Mucosa of descending colon (tissue), 3 donors: ENCODE results near the gene FGF18. TPM values are rescaled to one million over a fixed set of nuclear protein-coding genes. Genes with fewer than 3 reads are reported as not detected.

ENCODE experiments used
- ATAC-seq: fragments of 200-7000 bp; cut with Tn5 transposase; one replicate; pipeline ENCODE4 v1.9.1; 2020; ENCODE audit warnings: mild to moderate bottlenecking, moderate library complexity
- DNase-seq, 3 donors: peaks; one replicate each; pipeline ENCODE4 v3.0.0-alpha.2; 2020
- H3K36me3 ChIP-seq: fragments of 200-600 bp; one replicate; pipeline ENCODE4 v1.8.0; 2021; ENCODE audit warnings: low read depth, mild to moderate bottlenecking
- H3K4me1 ChIP-seq: fragments of 200-600 bp; one replicate; pipeline ENCODE4 v1.8.0; 2021; ENCODE audit warnings: low read depth, mild to moderate bottlenecking
- H3K4me3 ChIP-seq: fragments of 200-600 bp; one replicate; pipeline ENCODE4 v1.8.0; 2021; ENCODE audit warnings: mild to moderate bottlenecking
- H3K9me3 ChIP-seq: fragments of 200-600 bp; one replicate; pipeline ENCODE4 v1.8.0; 2021; ENCODE audit warnings: mild to moderate bottlenecking
- CTCF ChIP-seq: fragments of 200-600 bp; IDR thresholded peaks from one replicate; pipeline ENCODE4 v1.8.0; 2022; ENCODE audit warnings: antibody characterized with exemption, mild to moderate bottlenecking
- intact Hi-C, 2 donors: fragments of 100-400 bp; cut with DNase I in 1 of 2; cut with micrococcal nuclease in 1 of 2; formaldehyde crosslinking; loops; one replicate each; pipeline versions ENCODE4 v1.11.0 to v1.11.1; 2022; cut with DNase I, micrococcal nuclease
- microRNA-seq: library from miRNA; unstranded; fragments of <30 nt; microRNA quantifications from one replicate; pipeline ENCODE4, GENCODE V29; 2019
- total RNA-seq, 3 donors: library from RNA; stranded (reverse); fragmentation: NEBNext Ultra II Directional in 2 of 3; extraction: Animal tissue kit (Norgen Biotek cat#: 25700) in 2 of 3; gene quantifications; one replicate each; pipeline versions ENCODE4 v1.2.1 to v1.2.4, GENCODE V29; 2021 to 2023
- donor health status: DM: no; HTN: no; CAD: no; lungs with moderate emphysema.
- donor health status: DM: no; HTN: no; CAD: no.
- donor health status: DM: no; HTN: yes; CAD: no.

Gene FGF18
- total RNA-seq, 3 donors from 2014 or later: 0.16 to 0.63 TPM; not detected in 1

GRCh38 chr5:171506951-171507350 lies 87.5 kb downstream of the FGF18 start:
- ATAC-seq (no peak), DNase-seq (no peak)
- intact Hi-C loops: no loop called here

More at GRCh38 chr5:171506951-171507350, 87.5 kb downstream of the FGF18 start:
- H3K9me3 ChIP-seq: no peaks in the 10 kb centered on the region
- H3K36me3 ChIP-seq: no peaks in the 10 kb centered on the region
- no peak for TF ChIP-seq CTCF
- H3K4me1 ChIP-seq: no peaks in the 10 kb centered on the region
- H3K4me3 ChIP-seq: no peak overlapping the region

Small RNAs within 50 kb of the gene (microRNA-seq; reads per million reads assigned to microRNA genes)
- 2.6 reads per million, percentile 8 among the genes with 10 or more reads in this experiment for gene MIR3912

Other genes with a start within 250 kb of the FGF18 start
- gene TLX3, start 110.4 kb upstream of the FGF18 start, total RNA-seq: not detected
- 100 to 1,000 TPM; 404 to 623 (median 596) TPM for gene NPM1, start 31.8 kb upstream of the FGF18 start, total RNA-seq